Measurements from ENCODE around the gene RABGEF1. TPM values are rescaled to one million over a fixed set of nuclear protein-coding genes. Genes with fewer than 3 reads are reported as not detected.

RABGEF1 gene
- total and polyA plus RNA-seq, 2 of the 8 experiments (the other 6 are each of a cell fraction or from before 2014, with no cell fraction given) = 10.2 to 18.0 TPM

GRCh38 chr7:66841898-66842297, 101.4 kb downstream of the RABGEF1 start:
- Histone ChIP-seq H3K79me1 (ENCODE audit: low read depth, low read length) (no peaks in the 10 kb centered on the region), H4K8ac (ENCODE audit: extremely low read depth, insufficient read depth, low read length) (no peak overlapping the region), H2AK5ac (ENCODE audit: low read depth, low read length) (no peak overlapping the region), H2AFZ (ENCODE audit: low read length) (no peak overlapping the region), H3K14ac (ENCODE audit: insufficient read length) (no peak overlapping the region), H3K4me2 (ENCODE audit: insufficient read depth in 1 of 2, low read depth in 2 of 2, low read length in 2 of 2) (no peak overlapping the region), H3K23me2 (ENCODE audit: low read depth, low read length) (peaks cover 3% of the 10 kb centered on the region; the same call in 1 of the 2 replicates), H3K36me3 (ENCODE audit: control insufficient read depth in 2 of 4, insufficient read depth in 4 of 4, low read length in 3 of 4) (no peaks in the 10 kb centered on the region), H2BK12ac (ENCODE audit: low read depth, low read length) (no peak overlapping the region), H2BK15ac (ENCODE audit: low read length) (no peak overlapping the region), H3K4me3 (ENCODE audit: extremely low read depth in 1 of 4, insufficient read depth in 2 of 4, low read depth in 3 of 4, low read length in 4 of 4) (no peak overlapping the region), H3K18ac (ENCODE audit: extremely low read depth, low read length) (no peak overlapping the region), H3K4me1 (replicated peaks in 1 of 4; ENCODE audit: control insufficient read depth in 3 of 4, insufficient read depth in 4 of 4, low read length in 3 of 4) (peaks cover 2 to 17% (median 8%) of the 10 kb centered on the region in 4 experiments; a peak in 5 of 7 replicates), H4K91ac (replicated peaks; ENCODE audit: insufficient read length, low read length) (no peak overlapping the region), H3K23ac (ENCODE audit: insufficient read length) (no peak overlapping the region), H3K9me3 (ENCODE audit: insufficient read depth in 2 of 2, low read depth in 1 of 2, low read length in 1 of 2) (no peaks in the 10 kb centered on the region), H4K5ac (ENCODE audit: insufficient read length, low read depth, low read length) (no peak overlapping the region), H4K20me1 (replicated peaks in 1 of 2; ENCODE audit: control insufficient read depth in 1 of 2, insufficient read depth in 2 of 2, low read length in 2 of 2) (peaks cover 0 to 1% of the 10 kb centered on the region in 2 experiments), H3K9ac (replicated peaks in 1 of 4; ENCODE audit: extremely low read depth in 1 of 4, low read depth in 3 of 4, low read length in 3 of 4) (no peak overlapping the region), H2BK20ac (ENCODE audit: low read length) (no peak overlapping the region), H2BK120ac (replicated peaks; ENCODE audit: low read depth, low read length) (no peak overlapping the region), H3K56ac (replicated peaks; ENCODE audit: insufficient read length, low read depth, low read length) (no peak overlapping the region), H3K79me2 (ENCODE audit: control insufficient read depth in 1 of 2, insufficient read depth in 2 of 2, low read length in 2 of 2) (no peaks in the 10 kb centered on the region), H2BK5ac (ENCODE audit: low read depth, low read length) (no peak overlapping the region), H3K4ac (replicated peaks; ENCODE audit: insufficient read length, low read depth, low read length) (no peak overlapping the region), H3K27ac (ENCODE audit: low read depth, low read length) (no peak overlapping the region), H3K27me3 (replicated peaks in 1 of 4; ENCODE audit: control insufficient read depth in 3 of 4, extremely low read depth in 1 of 4, insufficient read depth in 3 of 4, low read length in 3 of 4) (no peaks in the 10 kb centered on the region)
- ChIA-PET POLR2A (ENCODE audit: partially characterized antibody) (no interaction called here), CTCF (ENCODE audit: partially characterized antibody) (interaction anchor here (4.4 kb wide), 1 partner anchor 62 kb away, joined by 23 read pairs; no protein-coding TSS in a partner anchor)
- DNase-seq (ENCODE audit: low read depth in 1 of 2, low spot score in 2 of 2) = no peak
- 92% methylated on average over 5 of the region's 5 CpGs; no CpG with 5 or more reads in 1 of the 2 experiments for WGBS, 2 experiments (ENCODE audit: extremely low coverage in 1 of 2, insufficient coverage in 1 of 2, insufficient read length in 1 of 2, insufficient replicate concordance in 2 of 2, low coverage in 1 of 2, low lambda C conversion rate in 2 of 2, missing lambda C conversion rate in 1 of 2)
- no peak for FAIRE-seq
- TF ChIP-seq SIX5 (IDR thresholded peaks at IDR 0.05; ENCODE audit: low read depth, low read length) (no peak), RAD21 (IDR thresholded peaks at IDR 0.05 in 1 of 2, conservative IDR thresholded peaks at IDR 0.05 in 1 of 2; ENCODE audit: low read depth in 2 of 2, low read length in 2 of 2) (no peak), E2F6 (IDR thresholded peaks at IDR 0.05) (no peak), SRF (IDR thresholded peaks at IDR 0.05; ENCODE audit: low read depth, low read length) (no peak), SP1 (IDR thresholded peaks at IDR 0.05; ENCODE audit: low read depth, low read length) (no peak), EZH2 (IDR thresholded peaks at IDR 0.05; ENCODE audit: low read depth, low read length, severe bottlenecking) (no peak), POLR2AphosphoS5 (IDR thresholded peaks at IDR 0.05; ENCODE audit: low read depth, low read length) (no peak), SP4 (IDR thresholded peaks at IDR 0.05; ENCODE audit: low read length) (no peak), TAF7 (optimal IDR thresholded peaks at IDR 0.05; ENCODE audit: borderline replicate concordance, low read depth, low read length) (no peak), SIRT6 (IDR thresholded peaks at IDR 0.05; ENCODE audit: low read length) (no peak), SIN3A (conservative IDR thresholded peaks at IDR 0.05 in 1 of 2, IDR thresholded peaks at IDR 0.05 in 1 of 2; ENCODE audit: low read depth in 1 of 2, low read length in 2 of 2) (no peak), CHD2 (IDR thresholded peaks at IDR 0.05; ENCODE audit: low read length) (no peak), KDM1A (IDR thresholded peaks at IDR 0.05; ENCODE audit: borderline replicate concordance, low read length) (no peak), HDAC2 (IDR thresholded peaks at IDR 0.05; ENCODE audit: borderline replicate concordance in 1 of 2, low read depth in 2 of 2, low read length in 2 of 2) (no peak)
